ENCODE results near the gene FYN. TPM values are rescaled to one million over a fixed set of nuclear protein-coding genes. Genes with fewer than 3 reads are reported as not detected.

Gene FYN
- total RNA-seq, 1 experiment from 2014 or later: 26.6 TPM

GRCh38 chr6:111710911-111711310 is 162.3 kb downstream of the FYN start:
- no peak for DNase-seq (ENCODE audit: low spot score)

DNA sequence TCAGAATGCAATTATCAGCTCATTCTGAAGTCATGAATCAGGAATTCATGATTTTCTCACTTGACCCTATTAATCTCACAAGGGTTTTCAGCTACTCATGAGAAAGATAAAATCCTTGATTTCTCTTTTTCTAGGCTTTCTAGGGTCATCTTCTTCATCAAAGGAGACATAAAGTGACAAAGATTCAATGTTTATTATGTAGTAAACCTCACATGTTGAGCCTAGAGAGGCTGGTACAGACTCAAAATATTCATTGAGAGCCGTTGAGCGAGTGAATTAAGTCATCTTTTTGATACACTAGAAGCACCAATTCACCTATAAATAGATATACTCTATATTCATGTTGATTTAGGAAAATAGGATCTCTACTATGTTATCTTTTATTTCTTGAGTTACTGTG is 162.8 kb downstream of the FYN start:
- DNase-seq (ENCODE audit: low spot score): no peak

DNA sequence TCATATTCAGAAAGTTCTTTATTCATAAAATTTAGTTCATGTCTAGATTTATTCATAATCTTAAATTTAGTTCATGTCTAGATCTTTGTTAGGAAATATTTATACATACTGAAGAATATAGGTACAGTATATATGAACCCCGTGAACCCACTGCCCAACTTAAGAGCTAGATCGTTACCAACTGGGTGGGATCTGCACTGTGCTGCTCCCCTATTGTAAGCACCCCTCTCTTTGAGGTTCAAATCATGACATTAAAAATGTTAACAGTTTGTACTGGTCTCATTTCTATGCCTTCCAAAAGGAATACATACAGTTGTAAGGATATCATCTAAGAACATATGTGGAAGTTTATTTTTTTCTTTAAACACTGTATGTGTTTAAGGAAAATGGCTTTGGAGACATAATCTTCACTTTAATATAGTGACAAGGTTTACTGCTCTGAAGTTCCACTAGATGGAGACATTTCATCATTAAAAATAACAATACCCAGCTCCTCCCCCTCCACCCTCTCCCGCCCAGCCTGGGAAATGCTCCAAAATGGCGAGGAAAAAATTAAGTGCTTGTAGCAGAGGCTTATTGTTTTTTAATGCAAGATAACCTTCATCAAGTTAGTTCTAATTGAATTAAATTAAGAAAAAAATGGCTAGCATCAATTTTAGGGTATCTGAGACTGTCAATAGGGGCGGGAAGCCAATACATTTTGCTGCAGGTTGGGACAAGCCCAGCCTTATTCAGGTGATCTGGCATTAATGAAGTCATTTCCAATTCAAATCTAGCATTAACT is 163.4 kb downstream of the FYN start:
- peak; percentile 53 for DNase-seq (ENCODE audit: low spot score)

GRCh38 chr6:111709201-111709600 is 164.1 kb downstream of the FYN start:
- no peak for DNase-seq (ENCODE audit: low spot score)

DNA sequence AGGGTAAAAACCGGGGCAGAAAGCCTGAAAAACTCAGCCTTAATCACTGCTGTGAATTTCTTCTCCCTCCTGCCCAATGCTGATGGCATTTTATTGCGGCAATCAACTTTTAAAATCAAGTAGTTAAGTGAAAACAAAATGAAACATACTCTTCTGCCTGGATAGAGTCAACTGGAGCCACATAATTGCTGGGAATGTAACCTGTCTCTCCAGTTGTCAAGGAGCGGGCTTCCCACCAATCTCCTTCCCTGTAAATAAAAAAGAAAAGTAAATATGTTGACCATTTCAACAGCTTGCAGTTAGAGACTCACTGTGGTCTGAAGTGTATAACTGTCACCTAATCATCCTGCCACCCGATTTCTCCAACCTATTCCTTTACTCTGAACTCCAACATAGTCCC is 165.5 kb downstream of the FYN start:
- DNase-seq (ENCODE audit: low spot score): no peak

DNA sequence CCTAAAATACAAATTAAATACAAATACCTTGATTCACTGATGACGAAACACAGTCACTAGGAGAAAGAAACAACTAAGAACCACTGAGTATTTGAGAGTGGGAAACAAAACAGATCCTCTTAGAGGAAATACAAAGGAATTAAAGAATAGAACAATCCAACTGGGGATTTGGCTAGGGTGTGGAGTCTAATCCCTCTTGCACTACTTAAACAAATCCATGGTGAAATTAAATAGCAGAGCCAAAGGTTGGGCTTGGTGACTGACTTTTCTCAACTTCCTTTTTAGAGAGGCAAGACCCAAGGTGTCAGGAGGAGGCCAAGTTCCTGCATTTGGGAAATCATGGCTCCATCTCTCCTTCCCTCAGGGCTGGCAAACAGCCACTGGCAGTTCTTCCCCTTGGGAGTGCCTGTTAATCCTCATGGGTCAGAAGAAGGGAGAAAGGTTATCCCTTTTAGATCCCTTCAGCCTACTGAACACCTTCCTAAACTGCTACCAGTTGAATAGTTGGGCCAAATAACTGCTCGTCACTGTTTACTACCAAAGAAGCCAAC is 166.3 kb downstream of the FYN start:
- DNase-seq (ENCODE audit: low spot score): no peak

DNA sequence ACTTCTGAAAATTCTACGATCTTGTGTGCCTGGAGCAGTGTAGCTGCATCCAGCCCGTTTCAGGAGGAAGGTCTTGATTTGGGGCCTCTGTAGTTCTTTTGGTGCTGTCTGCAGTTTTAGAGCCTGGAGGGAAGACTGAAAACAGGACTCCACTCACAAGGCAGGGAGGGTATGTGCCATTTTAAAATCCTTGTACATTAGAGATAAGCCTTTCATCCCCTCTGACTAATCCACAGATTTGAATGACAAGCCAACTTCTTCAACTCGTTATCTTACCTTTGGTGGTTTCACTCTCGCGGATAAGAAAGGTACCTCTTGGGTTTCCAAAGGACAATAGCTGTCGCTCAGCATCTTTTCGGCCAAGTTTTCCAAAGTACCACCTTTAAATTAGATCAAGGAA is 169.5 kb downstream of the FYN start:
- DNase-seq (ENCODE audit: low spot score): no peak

- DNase-seq (ENCODE audit: low spot score): no peak
Measured at GRCh38 chr6:111702268-111702667, 171.0 kb downstream of the FYN start.

- DNase-seq (ENCODE audit: low spot score): no peak
Measured at GRCh38 chr6:111701146-111701545, 172.1 kb downstream of the FYN start.

DNA sequence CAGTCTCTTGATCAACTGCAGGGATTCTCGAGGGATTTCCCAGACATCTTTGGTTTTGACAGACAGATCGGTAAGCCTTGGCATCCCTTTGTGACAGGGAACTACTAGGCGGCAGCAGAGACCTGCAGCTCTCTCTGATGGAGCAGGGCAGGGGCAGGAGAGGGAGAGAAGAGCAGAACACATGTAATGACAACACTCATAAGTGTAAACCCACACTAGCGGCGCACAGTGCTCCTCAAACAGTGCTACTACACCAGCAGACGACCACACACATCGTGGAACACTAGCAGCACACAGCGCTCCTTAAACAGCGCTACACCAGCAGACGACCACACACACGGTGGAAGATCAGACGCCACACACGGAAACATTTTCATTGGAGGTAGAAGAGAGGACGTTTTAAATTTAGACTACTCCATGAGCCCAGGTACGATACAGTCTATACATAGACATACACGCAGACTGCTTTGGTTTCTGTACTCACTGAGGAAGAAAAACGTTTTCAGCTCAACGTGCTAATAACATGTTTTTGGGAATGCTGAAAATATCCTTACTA is 173.0 kb downstream of the FYN start:
- no peak for DNase-seq (ENCODE audit: low spot score)

GRCh38 chr6:111699123-111699522 is 174.1 kb downstream of the FYN start:
- DNase-seq (ENCODE audit: low spot score): no peak

DNA sequence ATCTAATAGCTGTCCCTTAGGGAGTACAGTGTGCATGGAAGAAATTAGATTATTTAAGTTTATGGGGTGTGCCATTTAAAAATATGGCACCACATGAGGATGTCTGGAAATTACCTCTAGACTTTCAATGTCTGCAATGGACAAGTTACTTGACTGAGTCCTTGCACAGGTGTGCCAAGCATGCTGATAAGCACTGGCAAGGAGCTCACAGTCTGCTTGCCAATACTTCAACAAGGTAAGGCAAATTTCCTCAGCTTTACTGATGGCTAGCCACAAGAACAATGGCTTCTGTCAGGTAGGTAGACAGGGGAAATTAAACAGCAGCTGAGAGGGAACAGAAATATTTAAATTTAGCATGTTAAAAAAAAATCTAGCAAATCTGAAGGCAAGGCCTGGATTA is 176.4 kb downstream of the FYN start:
- no peak for DNase-seq (ENCODE audit: low spot score)

GRCh38 chr6:111692327-111693164 is 180.7 kb downstream of the FYN start:
- no peak for DNase-seq (ENCODE audit: low spot score)

DNA sequence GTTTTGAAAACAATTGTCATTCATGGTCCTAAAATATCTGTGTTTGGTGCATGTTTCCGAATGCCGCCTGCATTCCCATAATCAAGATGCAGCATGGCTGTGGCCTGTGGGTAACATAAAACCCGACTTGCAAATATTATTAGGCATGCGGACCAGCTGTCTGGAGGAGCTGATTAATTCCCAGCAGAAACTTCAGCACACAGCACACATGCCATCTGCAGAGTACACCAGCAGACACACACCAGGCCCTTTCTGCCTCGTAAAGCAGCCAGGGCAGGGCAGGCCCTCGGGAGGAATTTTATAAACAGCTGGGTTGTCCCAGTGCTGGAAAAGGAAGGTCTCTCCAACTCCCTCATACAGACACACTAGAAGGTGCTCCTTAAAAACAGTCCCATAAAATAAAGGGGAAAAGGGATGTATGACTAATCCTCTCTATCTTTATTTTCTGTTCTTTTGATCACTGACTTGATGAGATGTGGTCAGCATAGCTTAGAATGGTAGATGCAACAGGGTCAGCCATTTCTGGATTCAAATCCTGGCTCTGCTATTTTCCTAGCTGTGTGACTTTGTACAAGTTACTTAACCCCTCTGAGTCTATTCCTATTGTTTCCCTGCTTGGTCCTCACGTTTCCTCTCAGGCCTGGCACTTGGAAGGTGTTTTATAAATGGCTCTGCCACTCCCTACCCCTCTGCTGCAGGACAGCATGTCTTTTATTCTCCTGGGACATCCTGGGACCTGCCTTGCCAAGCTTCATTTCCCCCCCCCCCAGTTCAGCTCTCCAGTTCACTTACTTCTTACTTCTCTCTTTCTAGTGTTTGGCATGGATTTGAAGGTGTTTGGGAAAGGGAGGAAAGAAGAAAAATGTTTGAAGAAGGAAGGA is 181.7 kb downstream of the FYN start:
- no peak for DNase-seq (ENCODE audit: low spot score)

DNA sequence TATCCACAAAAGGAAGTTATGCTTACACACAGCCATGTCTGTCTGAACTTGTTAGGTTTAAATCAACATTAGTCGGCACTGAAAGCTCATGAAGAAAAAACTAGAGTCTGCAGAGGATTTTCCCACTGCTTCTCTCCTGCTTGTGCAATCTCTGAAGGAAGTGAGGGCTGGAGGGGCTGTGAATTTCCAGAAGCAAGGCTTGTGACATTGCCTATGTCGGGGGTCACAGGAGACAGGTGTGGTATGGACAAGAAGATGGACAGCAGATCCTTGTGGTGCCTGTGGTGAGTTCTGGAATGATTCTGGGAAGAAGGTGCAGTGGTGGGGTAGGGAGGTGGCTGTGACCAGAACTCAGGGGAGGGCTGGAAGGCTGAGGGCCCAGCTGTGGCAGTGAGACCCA is 183.3 kb downstream of the FYN start:
- DNase-seq (ENCODE audit: low spot score): no peak

DNA sequence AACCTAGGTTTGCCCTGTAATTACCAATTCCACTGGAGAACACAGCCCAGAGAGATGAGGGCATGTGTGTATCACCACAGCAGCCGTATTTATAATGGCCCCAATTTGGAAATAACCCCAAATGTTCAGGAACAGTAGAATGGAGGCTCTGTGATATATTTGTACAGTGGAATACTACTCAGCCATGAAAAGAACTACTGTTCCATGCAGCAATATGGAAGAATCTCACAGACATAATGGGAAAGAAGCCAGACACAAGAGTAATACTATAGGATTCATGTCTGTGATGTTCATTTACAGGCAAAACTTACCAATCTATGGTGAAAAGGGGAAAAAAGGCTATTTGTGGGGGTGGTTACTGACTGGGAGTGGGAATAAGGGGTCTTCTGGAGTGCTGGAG is 183.8 kb downstream of the FYN start:
- DNase-seq (ENCODE audit: low spot score): no peak

- no peak for DNase-seq (ENCODE audit: low spot score)
Measured at GRCh38 chr6:111688331-111688730, 184.9 kb downstream of the FYN start.

- no peak for DNase-seq (ENCODE audit: low spot score)
Measured at GRCh38 chr6:111687652-111688051, 185.6 kb downstream of the FYN start.

- no peak for DNase-seq (ENCODE audit: low spot score)
Measured at GRCh38 chr6:111686932-111687266, 186.4 kb downstream of the FYN start.

DNA sequence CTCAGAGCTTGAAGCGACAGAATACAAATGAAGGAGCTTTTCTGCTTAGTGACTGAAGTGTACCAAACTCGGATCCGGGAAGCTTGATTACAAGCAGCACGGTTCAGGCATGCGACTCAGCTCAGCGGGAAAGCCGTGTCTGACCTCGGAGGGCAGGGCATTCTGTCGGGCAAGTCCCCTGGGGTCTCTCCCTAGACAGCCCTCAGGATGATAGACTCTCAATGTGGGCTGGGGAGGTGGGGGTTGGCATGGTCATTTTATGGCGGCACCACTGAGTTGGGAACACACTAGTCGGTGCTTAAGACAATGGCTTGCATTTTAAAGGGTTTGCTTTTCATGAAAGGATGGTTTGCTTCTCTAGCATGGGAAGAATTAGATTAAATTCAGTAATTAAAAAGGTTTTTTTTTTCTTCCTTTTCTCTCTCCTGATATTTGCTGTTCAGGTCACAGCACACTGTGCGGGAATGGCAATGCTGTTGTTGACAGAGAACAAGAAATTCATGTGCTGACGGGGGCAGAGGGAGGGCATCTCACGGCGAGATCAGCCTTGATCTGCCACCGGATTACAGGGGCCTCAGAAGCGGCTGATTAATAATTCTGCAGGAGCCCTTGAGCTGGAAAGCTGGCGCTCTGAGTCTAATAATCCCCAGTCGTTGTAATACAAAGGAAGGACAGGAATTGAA is 186.9 kb downstream of the FYN start:
- DNase-seq (ENCODE audit: low spot score): no peak

DNA sequence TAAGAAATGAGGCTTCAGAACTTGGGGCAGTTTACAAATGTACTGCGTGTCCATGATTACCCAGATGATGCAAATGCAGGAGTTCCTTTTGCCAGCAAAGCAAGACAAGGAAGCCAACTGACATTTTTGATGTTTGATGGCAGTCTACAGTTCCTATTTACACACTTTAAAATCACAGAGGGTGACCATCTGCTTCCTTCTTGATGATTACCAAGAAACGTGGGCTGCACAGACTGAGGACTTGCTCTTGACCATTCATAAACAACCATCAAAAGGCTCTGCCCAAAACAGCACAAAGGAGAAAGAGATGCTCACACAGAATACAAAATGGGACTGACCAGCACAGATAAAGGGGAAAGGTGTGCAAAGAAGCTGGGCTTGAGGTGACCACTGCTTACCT is 187.7 kb downstream of the FYN start:
- no peak for DNase-seq (ENCODE audit: low spot score)

All from A172 (cell line).